Sigmoid colon (tissue), 4 donors: ENCODE results near the gene SEC63.

Source experiments
- CTCF ChIP-seq, 4 experiments: fragments of 450-650 bp in 3 of 4; fragments of 200-600 bp in 1 of 4; IDR thresholded peaks; one replicate each; pipeline ENCODE4 v1.5.1; 2016 to 2019; ENCODE audit warnings: antibody characterized with exemption in 4 of 4, mild to moderate bottlenecking in 3 of 4, moderate library complexity in 2 of 4
- EP300 ChIP-seq, 4 donors: sonication (generic); formaldehyde crosslinking; IDR thresholded peaks; one replicate each; pipeline ENCODE4 v1.6.1; 2017; ENCODE audit warnings: antibody characterized with exemption in 4 of 4
- POLR2A ChIP-seq, 2 donors: fragments of 450-650 bp; IDR thresholded peaks; one replicate each; pipeline ENCODE4 v1.6.1; 2016; ENCODE audit warnings: antibody characterized with exemption in 2 of 2, mild to moderate bottlenecking in 2 of 2, moderate library complexity in 2 of 2

GRCh38 chr6:107999341-107999740 lies 41.3 kb upstream of the SEC63 start:
- TF ChIP-seq CTCF (IDR thresholded peaks at IDR 0.05) = no peak
- TF ChIP-seq POLR2A (IDR thresholded peaks at IDR 0.05) = no peak
- TF ChIP-seq EP300 (IDR thresholded peaks at IDR 0.05) = no peak
